Activated CD4-positive, CD25-positive, alpha-beta regulatory T cell (primary cell): ENCODE results near the gene RDH14.

Experiments used
- DNase-seq, 4 experiments: peaks; one replicate each; lab custom pipeline; 2025; lab: John Stamatoyannopoulos, UW

The RDH14 gene, protein sequence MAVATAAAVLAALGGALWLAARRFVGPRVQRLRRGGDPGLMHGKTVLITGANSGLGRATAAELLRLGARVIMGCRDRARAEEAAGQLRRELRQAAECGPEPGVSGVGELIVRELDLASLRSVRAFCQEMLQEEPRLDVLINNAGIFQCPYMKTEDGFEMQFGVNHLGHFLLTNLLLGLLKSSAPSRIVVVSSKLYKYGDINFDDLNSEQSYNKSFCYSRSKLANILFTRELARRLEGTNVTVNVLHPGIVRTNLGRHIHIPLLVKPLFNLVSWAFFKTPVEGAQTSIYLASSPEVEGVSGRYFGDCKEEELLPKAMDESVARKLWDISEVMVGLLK

GRCh38 chr2:18560031-18560796, at the start of gene RDH14:
TSS of gene RDH14 (minus strand) at chr2:18560653. CDS start at chr2:18560572, 81 bp downstream.
- DNase-seq = peak; percentile 86 to 89 (median 86)

DNA sequence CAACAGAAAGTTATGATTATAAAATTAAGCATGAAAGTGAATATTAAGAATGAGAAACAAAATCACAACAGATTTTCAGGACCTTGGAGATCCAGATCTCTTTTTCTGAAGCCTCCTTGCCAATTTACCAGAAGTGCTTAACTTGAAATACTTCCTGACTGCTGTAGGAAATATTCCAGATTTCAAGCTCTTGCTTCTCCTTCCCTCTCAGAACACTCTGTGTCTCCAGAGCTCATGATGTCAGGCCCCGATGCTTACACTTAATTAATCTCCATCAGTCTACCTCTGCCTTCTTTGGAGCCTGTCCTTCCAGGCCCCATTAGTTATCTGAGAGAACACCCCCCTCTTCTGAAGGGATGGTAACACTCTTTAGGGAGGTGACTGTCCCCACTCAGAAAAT, 49.6 kb upstream of the RDH14 start:
- no peak for DNase-seq

DNA sequence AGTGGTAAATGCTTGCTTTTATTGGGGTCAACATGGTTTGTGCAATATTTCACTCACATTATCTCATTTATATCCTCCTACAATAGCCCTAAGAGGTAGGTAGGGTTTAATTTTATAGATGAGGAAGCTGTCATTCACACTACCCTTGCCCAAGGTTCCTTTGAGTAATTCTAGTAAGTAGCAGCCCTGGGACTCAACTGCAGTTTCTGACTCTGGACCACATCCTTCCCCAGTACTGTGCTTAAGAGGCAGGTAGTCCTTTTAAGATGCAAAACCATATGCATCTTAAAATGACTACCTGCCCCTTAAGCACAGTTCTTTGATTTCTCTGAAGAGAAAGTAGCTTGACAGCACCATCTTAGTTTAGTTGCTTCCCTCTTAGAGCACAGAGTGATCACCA, 44.7 kb upstream of the RDH14 start:
- no peak for DNase-seq

GRCh38 chr2:18604531-18604885, 44.1 kb upstream of the RDH14 start:
- DNase-seq = no peak

GRCh38 chr2:18603854-18604530, 43.5 kb upstream of the RDH14 start:
- DNase-seq = no peak

GRCh38 chr2:18602298-18602697, 41.8 kb upstream of the RDH14 start:
- DNase-seq = no peak

GRCh38 chr2:18600255-18600613, 39.8 kb upstream of the RDH14 start:
- DNase-seq = no peak

DNA sequence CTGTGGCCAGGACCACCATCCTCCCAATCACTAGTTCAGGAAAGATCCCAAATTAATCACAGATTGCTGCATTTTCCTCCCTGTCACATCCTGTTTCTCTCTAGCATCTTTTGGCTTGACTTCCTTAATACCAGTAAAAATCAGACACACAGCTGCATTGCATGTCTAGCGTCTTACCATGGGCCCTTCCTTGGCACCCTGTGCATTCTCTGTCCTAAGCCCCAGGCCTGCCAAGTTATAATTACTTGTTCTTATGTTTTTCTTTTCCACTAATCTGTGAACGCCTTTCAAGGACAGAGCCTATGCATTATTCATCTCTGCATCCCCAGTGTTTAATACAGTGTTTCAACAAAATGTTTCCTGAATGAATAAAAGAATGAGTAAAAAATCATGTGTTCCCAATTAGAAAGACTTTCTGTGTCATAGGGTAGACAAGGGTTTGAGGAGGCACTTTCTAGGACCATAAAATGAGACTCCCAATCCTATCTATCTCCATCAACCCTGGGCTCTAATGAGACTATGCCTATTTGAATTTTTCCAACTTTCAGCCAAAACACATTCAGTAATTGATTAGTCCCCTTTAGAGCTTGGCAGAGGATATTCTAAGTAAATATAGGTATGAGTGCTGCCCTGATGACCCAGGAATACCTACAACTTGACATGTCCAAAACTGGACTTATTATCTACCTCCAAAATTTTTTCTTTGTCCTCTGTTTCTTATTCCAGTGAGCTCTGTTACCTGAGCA, 39.2 kb upstream of the RDH14 start:
- DNase-seq = no peak

GRCh38 chr2:18598848-18599484, 38.5 kb upstream of the RDH14 start:
- DNase-seq = no peak

DNA sequence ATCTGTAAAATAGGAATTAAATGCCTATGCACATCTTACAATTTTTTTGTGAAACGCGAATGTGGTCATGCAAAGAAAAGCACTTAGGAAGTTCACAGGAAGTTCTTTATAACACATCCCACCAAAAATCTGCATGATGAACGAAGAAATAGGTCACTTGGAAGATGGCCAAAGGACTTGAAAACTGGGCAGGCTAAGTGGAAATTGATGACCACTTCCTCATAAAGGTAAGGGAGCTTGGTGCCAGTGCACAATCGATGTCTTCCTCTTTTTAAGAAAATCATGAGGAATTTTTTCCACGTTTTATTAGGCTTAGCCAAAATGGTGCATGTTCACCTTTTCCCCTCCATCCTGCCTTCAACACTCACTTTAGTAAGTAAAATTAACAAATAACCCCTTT, 37.2 kb upstream of the RDH14 start:
- DNase-seq = no peak

DNA sequence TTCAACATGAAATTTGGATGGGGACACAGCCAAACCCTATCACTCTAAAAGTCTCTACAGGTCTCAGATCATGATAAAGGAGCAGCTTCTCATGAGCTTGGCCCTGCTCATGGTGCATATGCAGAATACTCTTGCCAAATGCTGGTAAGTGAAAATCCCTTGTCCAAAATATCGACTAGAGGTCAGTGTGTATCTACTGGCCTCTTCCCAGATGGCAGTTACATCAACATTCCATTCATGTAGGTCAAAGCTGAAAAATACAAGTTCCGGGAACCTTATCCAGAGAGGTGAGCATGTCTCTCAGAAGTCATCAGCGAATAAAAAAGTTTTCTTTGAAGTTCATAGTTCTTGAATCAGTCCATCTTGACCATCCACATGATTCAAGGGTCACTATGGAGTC, 36.5 kb upstream of the RDH14 start:
- DNase-seq = no peak

GRCh38 chr2:18593496-18593895, 33.0 kb upstream of the RDH14 start:
- DNase-seq = no peak

DNA sequence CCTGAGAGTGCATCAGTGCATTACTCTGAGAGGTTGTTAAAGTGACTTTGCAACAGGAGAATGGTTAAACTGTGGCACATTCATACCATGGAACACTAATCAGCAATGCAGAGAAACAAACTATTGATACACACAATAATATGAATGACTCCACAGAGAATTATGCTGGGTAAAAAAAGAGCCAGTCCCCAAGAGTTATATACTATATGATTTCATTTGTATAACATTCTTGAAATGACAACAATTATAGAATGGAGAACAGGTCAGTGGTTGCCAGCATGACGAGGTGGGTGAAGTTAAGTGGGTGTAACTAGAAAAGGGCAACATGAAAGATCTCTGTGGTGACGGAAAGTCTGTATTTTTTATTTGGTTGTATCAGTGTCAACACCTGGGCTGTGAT, 31.9 kb upstream of the RDH14 start:
- no peak for DNase-seq

DNA sequence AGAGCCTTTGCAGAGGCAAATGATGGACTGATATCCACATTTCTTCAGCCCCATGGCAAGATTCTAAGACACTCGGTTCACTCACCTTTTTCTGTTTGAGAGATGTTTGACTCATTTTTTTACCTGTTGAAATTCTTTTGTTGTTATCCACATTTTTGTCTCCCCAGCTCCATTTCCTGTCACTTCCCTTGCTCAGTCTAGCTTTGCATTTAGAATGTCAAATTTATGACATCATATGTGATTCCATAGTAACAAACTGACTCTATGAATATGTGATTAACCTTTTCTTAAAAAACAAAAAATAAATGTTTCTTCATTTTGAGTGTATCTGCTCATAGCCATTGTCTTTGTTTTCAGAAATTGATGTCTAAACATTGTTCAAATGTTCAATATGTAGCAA, 28.9 kb upstream of the RDH14 start, which contains the start of gene NT5C1B:
TSS of gene NT5C1B (minus strand) at position 216 of the 400 bp plus-strand sequence. CDS start at position 115, 101 bp downstream.
- no peak for DNase-seq

- DNase-seq = no peak
Measured at GRCh38 chr2:18588802-18589201, 28.3 kb upstream of the RDH14 start.

DNA sequence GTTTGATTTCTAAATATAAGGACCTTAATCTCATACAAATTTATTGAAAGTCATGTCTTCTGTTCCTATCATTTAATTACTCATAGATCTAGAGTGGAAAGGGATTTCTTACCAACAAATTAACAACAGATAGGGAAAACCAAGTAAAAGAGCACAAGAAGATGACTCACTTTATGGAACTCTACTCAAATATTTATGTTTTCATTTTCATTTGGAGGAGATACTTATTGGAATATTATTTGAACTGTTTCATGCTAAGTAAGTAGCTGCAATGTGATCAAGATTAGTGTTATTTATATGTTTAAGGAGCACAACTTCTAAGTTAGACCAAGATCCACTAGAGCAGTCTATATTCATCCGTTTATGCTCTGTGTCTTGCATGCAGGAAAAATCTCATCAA, 27.6 kb upstream of the RDH14 start:
- DNase-seq = no peak

DNA sequence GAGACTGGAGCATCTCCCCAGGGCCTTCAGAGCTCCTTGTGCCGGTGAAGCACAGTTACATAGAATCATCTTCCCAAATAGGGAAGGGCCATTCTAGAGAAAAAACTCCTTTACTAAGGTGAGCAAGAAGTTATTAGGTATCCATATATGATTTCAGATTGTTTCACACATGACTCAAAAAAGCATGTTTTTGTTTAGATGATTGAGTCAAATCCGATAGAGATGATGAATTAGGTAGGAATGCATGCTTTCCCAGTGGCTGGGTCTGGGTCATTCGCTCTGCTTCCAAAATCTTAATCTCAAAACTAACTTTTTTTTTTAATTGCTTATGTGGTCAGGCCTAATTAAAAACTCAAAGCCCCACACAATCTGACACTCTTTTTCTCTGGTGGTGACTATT, 25.1 kb upstream of the RDH14 start:
- no peak for DNase-seq

- DNase-seq = no peak
Measured at GRCh38 chr2:18584608-18584954, 24.1 kb upstream of the RDH14 start.

DNA sequence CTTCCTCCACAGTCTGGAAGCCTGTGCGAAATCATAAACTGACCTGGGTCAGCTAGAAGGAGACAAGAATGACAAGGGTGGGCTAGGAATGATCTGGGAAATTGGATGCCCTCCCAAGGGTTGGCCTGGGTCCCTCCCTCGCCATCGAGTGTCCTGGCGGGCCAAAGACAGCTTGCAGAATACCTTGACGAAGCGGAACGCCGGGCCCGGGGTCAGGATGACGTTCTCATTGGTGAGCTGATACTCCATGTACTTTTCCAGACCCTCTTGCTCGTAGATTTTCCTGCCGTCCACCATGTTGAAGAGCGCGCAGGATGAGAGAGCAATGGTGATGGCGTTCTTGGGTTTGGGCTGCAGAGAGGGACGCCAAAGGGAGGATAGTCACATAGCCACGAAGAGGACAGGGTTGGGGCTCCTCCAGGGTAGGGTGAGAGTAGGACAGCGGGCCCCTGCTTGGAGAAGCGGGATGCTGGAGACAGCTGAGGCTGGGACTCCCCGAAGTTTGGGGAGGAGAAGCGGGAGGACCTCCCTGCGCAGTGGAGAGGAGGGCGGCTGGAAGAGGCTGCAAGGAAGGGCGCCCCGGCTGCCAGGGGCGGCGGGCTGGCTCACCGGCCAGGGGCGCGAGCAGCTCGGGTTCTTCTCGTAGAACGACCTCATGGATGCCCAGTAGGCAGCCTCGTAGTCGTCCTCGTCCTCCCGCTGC, 23.6 kb upstream of the RDH14 start:
- no peak for DNase-seq

- DNase-seq = no peak
Measured at GRCh38 chr2:18580606-18581005, 20.2 kb upstream of the RDH14 start.

DNA sequence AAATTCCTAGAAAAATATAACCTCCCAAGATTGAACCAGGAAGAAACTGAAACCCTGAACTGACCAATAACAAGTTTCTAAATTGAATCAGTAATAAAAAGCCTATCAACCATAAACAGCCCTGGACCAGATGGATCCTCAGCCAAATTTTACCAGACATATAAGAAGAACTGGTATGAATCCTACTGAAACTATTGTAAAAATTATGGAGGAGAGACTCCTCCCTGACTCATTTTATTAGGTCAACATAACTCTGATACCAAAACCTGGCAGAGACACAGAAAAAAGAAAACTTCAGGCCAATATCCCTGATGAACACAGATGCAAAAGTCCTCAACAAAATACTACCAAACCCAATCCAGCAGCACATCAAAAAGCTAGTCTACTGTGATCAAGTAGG, 17.6 kb upstream of the RDH14 start:
- no peak for DNase-seq
